Measurements from ENCODE around the gene COPB1. TPM values are rescaled to one million over a fixed set of nuclear protein-coding genes. Genes with fewer than 3 reads are reported as not detected.

Gene COPB1
- total and polyA plus RNA-seq, 9 of the 15 experiments (the other 6 are each of a cell fraction or from before 2014, with no cell fraction given), result 64.7 to 188 (median 91.6) TPM

GRCh38 chr11:14422052-14422813, 77.4 kb downstream of the COPB1 start (continued):
- TF ChIP-seq RREB1 (CRISPR knock-in tag; IDR thresholded peaks at IDR 0.05) (no peak), E2F8 (IDR thresholded peaks at IDR 0.05; ENCODE audit: low read depth, partially characterized antibody) (no peak), HDAC6 (IDR thresholded peaks at IDR 0.05; ENCODE audit: low read depth, low read length) (no peak), MYNN (IDR thresholded peaks at IDR 0.05) (peak; percentile 77; the same call in 1 of the 2 replicates), MYNN (CRISPR knock-in tag; IDR thresholded peaks at IDR 0.05) (no peak), ARID3A (IDR thresholded peaks at IDR 0.05; ENCODE audit: borderline replicate concordance, low read depth, low read length) (no peak), ZNF507 (tag; conservative IDR thresholded peaks at IDR 0.05) (no peak), PTRF (tag; IDR thresholded peaks at IDR 0.05) (no peak), NKRF (IDR thresholded peaks at IDR 0.05; ENCODE audit: borderline replicate concordance) (0 out of 2 replicates have a peak, but pooled peaks have one; percentile 39), FOXK2 (conservative IDR thresholded peaks at IDR 0.05 in 1 of 2, IDR thresholded peaks at IDR 0.05 in 1 of 2; ENCODE audit: low read depth in 2 of 2) (peak in 1 of 2 experiments; percentile 26; a peak in 1 of 4 replicates), HIVEP1 (CRISPR knock-in tag; IDR thresholded peaks at IDR 0.05) (no peak), ZNF347 (CRISPR knock-in tag; IDR thresholded peaks at IDR 0.05; ENCODE audit: low read depth) (no peak), COPS2 (conservative IDR thresholded peaks at IDR 0.05) (no peak), PHB (CRISPR knock-in tag; IDR thresholded peaks at IDR 0.05) (no peak)

Data from K562 (cell line).